K562 (cell line): ENCODE data around the gene LIMS2. TPM values are rescaled to one million over a fixed set of nuclear protein-coding genes. Genes with fewer than 3 reads are reported as not detected.

ENCODE experiments used
- ATAC-seq: fragments of 200-7000 bp; cut with Tn5 transposase; 3 replicates; pipeline ENCODE4 v1.9.1; 2020; ENCODE audit warnings: moderate library complexity
- BruUV-seq: library from RNA; stranded (reverse); fragments of 400-500 nt; replicated peaks from 2 replicates; lab custom pipeline; 2021; lab: Mats Ljungman, UMichigan
- CTCF ChIA-PET: fragments of 300-600 bp; formaldehyde crosslinking; extraction: SDS; loops from one replicate; lab custom pipeline; 2021; ENCODE audit warnings: low intra/inter-chr PET ratio; lab: Yijun Ruan, JAX
- POLR2A ChIA-PET: fragments of 300-600, 350-650 bp; sonication (Branson Sonifier 250); formaldehyde crosslinking; extraction: SDS; loops from one replicate; lab custom pipeline; 2021; ENCODE audit warnings: antibody characterized with exemption, inconsistent platforms; lab: Yijun Ruan, JAX
- DNase-seq, 4 experiments: peaks; one replicate each; pipeline versions ENCODE4 v3.0.0 to v3.0.0-alpha.2; 2011 to 2018; ENCODE audit warnings: low spot score in 3 of 4, mixed read lengths in 3 of 4; ENCODE audit errors: extremely low read depth in 1 of 4
- FAIRE-seq: peaks from 2 replicates; lab custom pipeline; 2011; peaks lifted over from hg19 to GRCh38; lab: Jason Lieb, UNC
- H2AFZ ChIP-seq: 2 replicates; pipeline ENCODE4 v1.6.0; 2011; ENCODE audit warnings: low read depth, low read length, control low read depth, inconsistent platforms
- H3K27ac ChIP-seq: fragments of 200-600 bp; 3 replicates; pipeline ENCODE4 v1.8.0; 2011; ENCODE audit warnings: low read depth, mild to moderate bottlenecking, control low read depth, inconsistent platforms, low read length, moderate library complexity, mixed read lengths; ENCODE audit errors: extremely low read depth
- H3K27me3 ChIP-seq, 2 experiments: fragments of 300-600 bp in 1 of 2; 2 replicates in 1 of 2; 3 replicates in 1 of 2; pipeline versions ENCODE4 v1.6.0 to v1.8.0; 2011; ENCODE audit warnings: inconsistent platforms in 2 of 2, low read length in 2 of 2, mild to moderate bottlenecking in 1 of 2, mixed read lengths in 1 of 2, moderate library complexity in 1 of 2; ENCODE audit not compliant: control insufficient read depth in 2 of 2, insufficient read depth in 2 of 2
- H3K36me3 ChIP-seq: fragments of 300-600 bp; 3 replicates; pipeline ENCODE4 v1.8.0; 2011; ENCODE audit warnings: mild to moderate bottlenecking, low read length, inconsistent platforms; ENCODE audit not compliant: control insufficient read depth, insufficient read depth
- H3K4me1 ChIP-seq, 2 experiments: fragments of 200-600 bp in 1 of 2; replicated peaks in 1 of 2; 2 replicates in 1 of 2; 3 replicates in 1 of 2; pipeline versions ENCODE4 v1.5.1 to v1.8.0; 2011; ENCODE audit warnings: inconsistent platforms in 2 of 2, low read length in 2 of 2, mild to moderate bottlenecking in 1 of 2, mixed read lengths in 1 of 2, moderate library complexity in 1 of 2; ENCODE audit not compliant: control insufficient read depth in 2 of 2, insufficient read depth in 2 of 2
- H3K4me2 ChIP-seq: 2 replicates; pipeline ENCODE4 v1.6.1; 2011; ENCODE audit warnings: low read length, control low read depth, inconsistent platforms, mixed read lengths; ENCODE audit not compliant: insufficient read depth
- H3K4me3 ChIP-seq: fragments of 200-600 bp; sonication (generic), shearing (Covaris generic); 2 replicates; pipeline ENCODE4 v1.5.1; 2016; ENCODE audit warnings: control low read depth, inconsistent platforms
- H3K79me2 ChIP-seq: fragments of 200-600 bp; 3 replicates; pipeline ENCODE4 v1.8.0; 2011; ENCODE audit warnings: low read length, inconsistent platforms; ENCODE audit not compliant: control insufficient read depth, insufficient read depth
- H3K9ac ChIP-seq, 2 experiments: 2 replicates each; pipeline versions ENCODE4 v1.6.0 to v1.6.1; 2011; ENCODE audit warnings: low read depth in 2 of 2, low read length in 2 of 2, control low read depth in 1 of 2, inconsistent platforms in 1 of 2, mild to moderate bottlenecking in 1 of 2, mixed read lengths in 1 of 2; ENCODE audit not compliant: insufficient read depth in 1 of 2
- H3K9me1 ChIP-seq: one replicate; pipeline ENCODE4 v1.6.0; 2011; ENCODE audit warnings: inconsistent platforms, mild to moderate bottlenecking, low read length, moderate library complexity; ENCODE audit not compliant: control insufficient read depth, insufficient read depth
- H3K9me3 ChIP-seq: replicated peaks from 2 replicates; pipeline ENCODE4 v1.5.1; 2011; ENCODE audit warnings: low read depth, low read length, inconsistent platforms; ENCODE audit not compliant: control insufficient read depth, insufficient read depth
- H4K20me1 ChIP-seq: replicated peaks from 2 replicates; pipeline ENCODE4 v1.6.1; 2011; ENCODE audit warnings: low read length, inconsistent platforms, mixed read lengths; ENCODE audit not compliant: control insufficient read depth, insufficient read depth
- BRF1 ChIP-seq: IDR thresholded peaks from 3 replicates; pipeline ENCODE4 v1.6.1; 2011; ENCODE audit warnings: borderline replicate concordance, mild to moderate bottlenecking; ENCODE audit not compliant: insufficient read length; ENCODE audit errors: extremely low read depth
- CHD2 ChIP-seq: IDR thresholded peaks from 2 replicates; pipeline ENCODE4 v1.6.1; 2011; ENCODE audit warnings: low read depth, low read length
- L3MBTL2 ChIP-seq: fragments of 450-650 bp; IDR thresholded peaks from 2 replicates; pipeline ENCODE4 v1.6.1; 2016; ENCODE audit warnings: mild to moderate bottlenecking, moderate library complexity
- NRF1 ChIP-seq, 2 experiments: fragments of 450-650 bp; IDR thresholded peaks in 1 of 2; conservative IDR thresholded peaks in 1 of 2; 2 replicates each; pipeline ENCODE4 v1.6.1; 2014; ENCODE audit warnings: mild to moderate bottlenecking in 2 of 2
- PKNOX1 ChIP-seq: fragments of 450-650 bp; IDR thresholded peaks from 2 replicates; pipeline ENCODE4 v1.6.1; 2016
- TAL1 ChIP-seq: fragments of 450-650 bp; IDR thresholded peaks from 2 replicates; pipeline ENCODE4 v1.6.1; 2016; ENCODE audit warnings: mild to moderate bottlenecking
- ZBTB40 ChIP-seq, 2 experiments: fragments of 450-650 bp in 1 of 2; sonication (generic) in 1 of 2; formaldehyde crosslinking in 1 of 2; IDR thresholded peaks; 2 replicates each; pipeline versions ENCODE4 v1.7.1 to v1.9.0; 2016 to 2022; ENCODE audit warnings: inconsistent platforms in 1 of 2, mild to moderate bottlenecking in 1 of 2, missing genetic modification reagents in 1 of 2
- ZKSCAN1 ChIP-seq: fragments of 150-350 bp; IDR thresholded peaks from 2 replicates; pipeline ENCODE4 v1.6.1; 2016; ENCODE audit warnings: low read depth, low read length
- WGBS: fragments of 100-300 bp; shearing (Covaris generic); methylation state at CpG from one replicate; pipeline ENCODE4 v1.1.6; 2016; ENCODE audit warnings: low coverage, mixed read lengths; ENCODE audit not compliant: insufficient coverage; ENCODE audit errors: missing lambda C conversion rate; 5-methylcytosine and 5-hydroxymethylcytosine counted together
- in situ Hi-C: fragments of 300-500 bp; cut with MboI; formaldehyde crosslinking; loops from 4 replicates; pipeline ENCODE4 v1.15.0; 2018; ENCODE audit warnings: inconsistent platforms, mixed read lengths
- intact Hi-C: fragments of 100-400 bp; cut with micrococcal nuclease; formaldehyde crosslinking; loops from 2 replicates; pipeline ENCODE4 v1.14.2; 2022
- polyA plus RNA-seq, 8 experiments: library from polyadenylated mRNA; depleted of rRNA in 4 of 8; stranded (reverse) in 5 of 8; unstranded in 3 of 8; fragments of >200 nt; fragmentation: Nextera tagmentation in 2 of 8; fragmentation: Illumina TruSeq in 1 of 8; extraction: Ambion mirVana in 2 of 8; extraction: Trizol in 1 of 8; gene quantifications; 2 replicates each; pipeline versions ENCODE4 v1.2.1 to v1.2.3, GENCODE V29; 2011 to 2014; ENCODE audit warnings: inconsistent platforms in 1 of 8, missing spikeins in 1 of 8
- total RNA-seq, 7 experiments: library from RNA; depleted of rRNA in 6 of 7; stranded (reverse); fragments of >200 nt in 6 of 7; fragmentation: Illumina TruSeq in 2 of 7; extraction: Trizol in 2 of 7; gene quantifications; 2 replicates each; pipeline versions ENCODE4 v1.2.1 to v1.2.3, GENCODE V29; 2011 to 2021; ENCODE audit warnings: low replicate concordance in 1 of 7

The LIMS2 gene
- total and polyA plus RNA-seq, 9 of the 15 experiments (the other 6 are each of a cell fraction or from before 2014, with no cell fraction given): 0.04 to 0.22 TPM; not detected in 7

DNA sequence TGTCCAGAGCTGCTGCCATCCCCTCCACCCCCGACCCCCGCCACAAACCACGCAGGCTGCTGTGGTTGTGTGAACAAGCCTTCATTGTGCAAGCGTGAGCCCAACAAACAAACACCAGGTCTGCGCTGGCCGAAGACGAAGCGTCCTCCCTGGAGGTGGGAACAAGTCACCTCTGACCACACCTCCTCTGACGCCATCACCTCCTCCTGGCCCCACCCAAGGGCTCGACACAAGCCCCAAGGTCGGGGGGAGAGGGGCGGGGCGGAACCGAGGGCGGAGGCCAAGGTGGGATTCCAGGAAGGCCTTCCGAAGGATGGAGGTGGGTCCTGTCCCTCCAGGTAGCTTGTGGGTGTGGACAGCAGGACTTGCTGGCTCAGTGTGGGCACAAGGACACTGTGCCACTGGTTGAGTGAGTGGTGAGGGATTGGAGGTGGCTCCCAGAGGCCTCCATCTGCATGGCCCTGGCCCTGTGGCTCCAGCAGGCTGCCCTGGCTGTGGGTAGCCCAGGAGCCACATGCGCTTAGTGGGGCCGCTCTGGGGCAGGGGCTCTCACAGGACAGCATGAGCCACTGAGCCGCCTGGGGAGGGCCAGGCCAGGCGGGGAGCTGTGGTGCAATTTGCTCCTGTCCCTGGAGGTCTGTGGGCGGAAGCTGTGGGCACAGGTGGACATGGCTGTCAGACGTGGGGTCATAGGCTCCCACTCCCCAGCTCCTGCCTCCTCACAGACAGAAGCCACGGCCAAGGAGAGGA is 36.8 kb downstream of the LIMS2 start (continued):
- TF ChIP-seq L3MBTL2 (peak; percentile 55; the same call in 1 of the 2 replicates), TAL1 (no peak), NRF1 (conservative IDR thresholded peaks at IDR 0.05 in 1 of 2, IDR thresholded peaks at IDR 0.05 in 1 of 2) (peak in 1 of 2 experiments; percentile 33; a peak in 1 of 4 replicates), CHD2 (no peak), BRF1 (no peak), ZKSCAN1 (peak; percentile 96)

DNA sequence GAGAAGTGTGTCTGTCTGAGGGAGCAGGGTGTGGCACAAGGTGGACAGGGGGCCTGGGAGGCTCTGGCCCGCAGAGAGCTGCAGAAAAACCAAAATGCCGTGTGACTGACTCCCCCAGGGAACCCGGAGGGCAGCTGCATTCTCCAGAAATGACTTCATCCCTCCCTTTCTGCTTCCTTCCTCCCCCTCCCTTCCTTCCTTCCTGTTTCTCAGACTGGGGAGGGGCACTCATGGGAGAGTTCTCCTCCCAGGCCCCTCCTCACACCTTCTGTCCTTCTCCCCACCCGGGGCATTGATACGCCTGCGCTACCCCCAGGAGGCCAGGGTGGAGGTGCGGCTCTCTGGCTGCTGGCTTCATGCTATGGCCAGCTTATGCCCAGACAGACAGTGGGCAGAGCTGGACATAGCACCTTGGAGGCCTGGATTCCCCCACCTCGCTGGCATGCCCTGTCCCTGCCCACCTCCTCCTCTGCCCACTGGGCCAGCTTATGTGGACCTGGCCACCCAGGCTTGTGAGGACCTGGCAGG is 37.5 kb downstream of the LIMS2 start:
- 27% methylated on average over 8 of the region's 8 CpGs for WGBS
- Histone ChIP-seq H2AFZ (peak overlapping the region; percentile 78), H3K9me3 (no peaks in the 10 kb centered on the region), H3K79me2 (no peaks in the 10 kb centered on the region), H3K36me3 (no peaks in the 10 kb centered on the region), H3K9me1 (no peaks in the 10 kb centered on the region), H3K4me3 (no peak overlapping the region), H3K4me2 (peak overlapping the region; percentile 41), H4K20me1 (no peaks in the 10 kb centered on the region; the same call in 1 of the 2 replicates), H3K27ac (no peak overlapping the region; the same call in 2 of the 3 replicates), H3K9ac (peak overlapping the region in 1 of 2 experiments; percentile 76; a peak in 3 of 4 replicates), H3K4me1 (peaks cover 14 to 76% of the 10 kb centered on the region in 2 experiments), H3K27me3 (peaks cover 0 to 17% of the 10 kb centered on the region in 2 experiments; a peak in 2 of 5 replicates)
- FAIRE-seq: peak; percentile 58
- CTCF ChIA-PET: no interaction called here
- intact Hi-C loops (no loop called here), in situ Hi-C loops (no loop called here)
- peak; percentile 40 to 55 (median 44) for DNase-seq
- no TSS peak for BruUV-seq
- ATAC-seq: peak; percentile 49
- POLR2A ChIA-PET: no interaction called here
- TF ChIP-seq ZBTB40 (IDR thresholded peaks at IDR 0.05) (peak; percentile 43; the same call in 1 of the 2 replicates), ZBTB40 (CRISPR knock-in tag; IDR thresholded peaks at IDR 0.05) (no peak), PKNOX1 (0 out of 2 replicates have a peak, but pooled peaks have one; percentile 24)
